Measurements from ENCODE around the gene DACT2. TPM values are rescaled to one million over a fixed set of nuclear protein-coding genes. Genes with fewer than 3 reads are reported as not detected.

Gene DACT2
- total and polyA plus RNA-seq, 2 of the 8 experiments (the other 6 are each of a cell fraction or from before 2014, with no cell fraction given) = 2.9 to 3.1 TPM

- Histone ChIP-seq H2AK5ac (ENCODE audit: low read depth, low read length) (0 out of 2 replicates have a peak overlapping the region, but pooled peaks have one; percentile 24), H3K27me3 (replicated peaks in 1 of 4; ENCODE audit: control insufficient read depth in 3 of 4, extremely low read depth in 1 of 4, insufficient read depth in 3 of 4, low read length in 3 of 4) (no peaks in the 10 kb centered on the region; a peak in 1 of 7 replicates), H3K18ac (ENCODE audit: extremely low read depth, low read length) (no peak overlapping the region), H4K8ac (ENCODE audit: extremely low read depth, insufficient read depth, low read length) (no peak overlapping the region), H3K14ac (ENCODE audit: insufficient read length) (no peak overlapping the region), H3K23ac (ENCODE audit: insufficient read length) (no peak overlapping the region), H2BK120ac (replicated peaks; ENCODE audit: low read depth, low read length) (no peak overlapping the region), H3K27ac (ENCODE audit: low read depth, low read length) (no peak overlapping the region), H2BK12ac (ENCODE audit: low read depth, low read length) (no peak overlapping the region), H3K79me2 (ENCODE audit: control insufficient read depth in 1 of 2, insufficient read depth in 2 of 2, low read length in 2 of 2) (no peaks in the 10 kb centered on the region), H2BK5ac (ENCODE audit: low read depth, low read length) (no peak overlapping the region), H3K36me3 (ENCODE audit: control insufficient read depth in 2 of 4, insufficient read depth in 4 of 4, low read length in 3 of 4) (no peaks in the 10 kb centered on the region), H4K20me1 (replicated peaks in 1 of 2; ENCODE audit: control insufficient read depth in 1 of 2, insufficient read depth in 2 of 2, low read length in 2 of 2) (no peaks in the 10 kb centered on the region), H3K4me2 (ENCODE audit: insufficient read depth in 1 of 2, low read depth in 2 of 2, low read length in 2 of 2) (no peak overlapping the region), H3K9ac (replicated peaks in 1 of 4; ENCODE audit: extremely low read depth in 1 of 4, low read depth in 3 of 4, low read length in 3 of 4) (no peak overlapping the region), H3K23me2 (ENCODE audit: low read depth, low read length) (no peaks in the 10 kb centered on the region), H2BK15ac (ENCODE audit: low read length) (no peak overlapping the region), H4K91ac (replicated peaks; ENCODE audit: insufficient read length, low read length) (no peak overlapping the region), H3K4ac (replicated peaks; ENCODE audit: insufficient read length, low read depth, low read length) (no peak overlapping the region), H3K56ac (replicated peaks; ENCODE audit: insufficient read length, low read depth, low read length) (no peak overlapping the region), H2AFZ (ENCODE audit: low read length) (no peak overlapping the region), H3K4me1 (replicated peaks in 1 of 4; ENCODE audit: control insufficient read depth in 3 of 4, insufficient read depth in 4 of 4, low read length in 3 of 4) (peaks cover 0 to 3% (median 0%) of the 10 kb centered on the region in 4 experiments; a peak in 1 of 7 replicates), H4K5ac (ENCODE audit: insufficient read length, low read depth, low read length) (no peak overlapping the region), H2BK20ac (ENCODE audit: low read length) (no peak overlapping the region), H3K4me3 (ENCODE audit: extremely low read depth in 1 of 4, insufficient read depth in 2 of 4, low read depth in 3 of 4, low read length in 4 of 4) (no peak overlapping the region), H3K79me1 (ENCODE audit: low read depth, low read length) (no peaks in the 10 kb centered on the region), H3K9me3 (ENCODE audit: insufficient read depth in 2 of 2, low read depth in 1 of 2, low read length in 1 of 2) (no peaks in the 10 kb centered on the region)
- TF ChIP-seq EP300 (IDR thresholded peaks at IDR 0.05; ENCODE audit: borderline replicate concordance in 1 of 2, low read depth in 2 of 2, low read length in 2 of 2) (no peak), SIRT6 (IDR thresholded peaks at IDR 0.05; ENCODE audit: low read length) (no peak), POU5F1 (IDR thresholded peaks at IDR 0.05; ENCODE audit: low read depth, low read length) (no peak), BACH1 (IDR thresholded peaks at IDR 0.05; ENCODE audit: low read length) (no peak), SP1 (IDR thresholded peaks at IDR 0.05; ENCODE audit: low read depth, low read length) (no peak), ASH2L (IDR thresholded peaks at IDR 0.05; ENCODE audit: low read length) (no peak), GTF2F1 (IDR thresholded peaks at IDR 0.05; ENCODE audit: borderline replicate concordance, low read depth, low read length) (no peak)
- no peak for DNase-seq (ENCODE audit: low read depth in 1 of 2, low spot score in 2 of 2)
- CTCF ChIA-PET (ENCODE audit: partially characterized antibody) = interaction anchor here (1.1 to 1.6 kb wide), 6 partner anchors 8 to 153 kb away, joined by 3 to 6 read pairs (median 4); no protein-coding TSS in a partner anchor
- 90% methylated on average over 13 of the region's 17 CpGs; no CpG with 5 or more reads in 1 of the 2 experiments for WGBS, 2 experiments (ENCODE audit: extremely low coverage in 1 of 2, insufficient coverage in 1 of 2, insufficient read length in 1 of 2, insufficient replicate concordance in 2 of 2, low coverage in 1 of 2, low lambda C conversion rate in 2 of 2, missing lambda C conversion rate in 1 of 2)
- no peak for FAIRE-seq
- POLR2A ChIA-PET (ENCODE audit: partially characterized antibody) = interaction anchor here (1.0 kb wide), 1 partner anchor 14 kb away, joined by 3 read pairs; no protein-coding TSS in a partner anchor
Observed at GRCh38 chr6:168347615-168348014, 28.0 kb upstream of the DACT2 start.
